ENCODE measurements around the gene IMPA2. TPM values are rescaled to one million over a fixed set of nuclear protein-coding genes. Genes with fewer than 3 reads are reported as not detected.

IMPA2 gene
- total RNA-seq, 1 experiment from 2014 or later: 79.9 TPM

DNA sequence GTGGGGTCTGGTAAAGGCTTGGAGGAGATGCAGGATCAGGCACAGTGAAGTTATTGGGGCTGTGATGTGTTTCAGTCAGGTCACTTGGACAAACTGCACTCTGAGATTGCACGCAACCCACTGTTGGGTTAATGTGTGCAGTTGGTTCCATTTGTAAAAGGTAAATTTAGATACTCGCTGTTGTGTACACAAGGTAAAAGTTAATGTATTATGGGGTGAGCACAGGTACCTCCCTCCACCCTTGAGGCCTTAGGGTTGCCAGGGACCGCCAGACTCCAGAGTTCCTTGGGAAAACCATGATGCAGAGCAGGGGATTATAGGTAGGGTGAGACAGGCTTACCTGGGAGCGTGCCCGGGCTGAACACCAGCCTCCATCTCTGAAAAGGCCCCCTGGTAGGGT, 20.1 kb downstream of the IMPA2 start:
- Mint-ChIP-seq H3K4me1 (ENCODE audit: low read depth, unreplicated experiment) (no peaks in the 10 kb centered on the region), H3K4me3 (ENCODE audit: unreplicated experiment) (no peak overlapping the region), H3K36me3 (ENCODE audit: insufficient read depth, unreplicated experiment) (peaks cover 20% of the 10 kb centered on the region), H3K9me3 (ENCODE audit: unreplicated experiment) (no peaks in the 10 kb centered on the region), H3K27ac (ENCODE audit: unreplicated experiment) (no peak overlapping the region), H3K27me3 (ENCODE audit: insufficient read depth, unreplicated experiment) (no peaks in the 10 kb centered on the region)
- Histone ChIP-seq H3K9me3 (no peaks in the 10 kb centered on the region), H3K27me3 (replicated peaks; ENCODE audit: control insufficient read depth, insufficient read depth, low read length) (no peaks in the 10 kb centered on the region), H3K36me3 (ENCODE audit: control insufficient read depth, insufficient read depth, low read length) (peaks cover 1% of the 10 kb centered on the region), H3K4me3 (ENCODE audit: low read depth, low read length) (no peak overlapping the region), H3K4me1 (no peaks in the 10 kb centered on the region)
- no peak for DNase-seq
- TF ChIP-seq, protein P1, sequence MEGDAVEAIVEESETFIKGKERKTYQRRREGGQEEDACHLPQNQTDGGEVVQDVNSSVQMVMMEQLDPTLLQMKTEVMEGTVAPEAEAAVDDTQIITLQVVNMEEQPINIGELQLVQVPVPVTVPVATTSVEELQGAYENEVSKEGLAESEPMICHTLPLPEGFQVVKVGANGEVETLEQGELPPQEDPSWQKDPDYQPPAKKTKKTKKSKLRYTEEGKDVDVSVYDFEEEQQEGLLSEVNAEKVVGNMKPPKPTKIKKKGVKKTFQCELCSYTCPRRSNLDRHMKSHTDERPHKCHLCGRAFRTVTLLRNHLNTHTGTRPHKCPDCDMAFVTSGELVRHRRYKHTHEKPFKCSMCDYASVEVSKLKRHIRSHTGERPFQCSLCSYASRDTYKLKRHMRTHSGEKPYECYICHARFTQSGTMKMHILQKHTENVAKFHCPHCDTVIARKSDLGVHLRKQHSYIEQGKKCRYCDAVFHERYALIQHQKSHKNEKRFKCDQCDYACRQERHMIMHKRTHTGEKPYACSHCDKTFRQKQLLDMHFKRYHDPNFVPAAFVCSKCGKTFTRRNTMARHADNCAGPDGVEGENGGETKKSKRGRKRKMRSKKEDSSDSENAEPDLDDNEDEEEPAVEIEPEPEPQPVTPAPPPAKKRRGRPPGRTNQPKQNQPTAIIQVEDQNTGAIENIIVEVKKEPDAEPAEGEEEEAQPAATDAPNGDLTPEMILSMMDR (IDR thresholded peaks at IDR 0.05; ENCODE audit: insufficient read depth in 1 of 2, low read depth in 1 of 2, low read length in 1 of 2, severe bottlenecking in 1 of 2, unreplicated experiment in 1 of 2): no peak
- intact Hi-C loops (cut with micrococcal nuclease; ENCODE audit: unreplicated experiment): no loop called here
- CTCF ChIA-PET: no interaction called here
- no TSS peak for BruUV-seq (replicated peaks)
- POLR2A ChIA-PET: interaction anchor here (0.5 kb wide), 1 partner anchor 20 kb away, joined by 3 read pairs; no protein-coding TSS in a partner anchor

DNA sequence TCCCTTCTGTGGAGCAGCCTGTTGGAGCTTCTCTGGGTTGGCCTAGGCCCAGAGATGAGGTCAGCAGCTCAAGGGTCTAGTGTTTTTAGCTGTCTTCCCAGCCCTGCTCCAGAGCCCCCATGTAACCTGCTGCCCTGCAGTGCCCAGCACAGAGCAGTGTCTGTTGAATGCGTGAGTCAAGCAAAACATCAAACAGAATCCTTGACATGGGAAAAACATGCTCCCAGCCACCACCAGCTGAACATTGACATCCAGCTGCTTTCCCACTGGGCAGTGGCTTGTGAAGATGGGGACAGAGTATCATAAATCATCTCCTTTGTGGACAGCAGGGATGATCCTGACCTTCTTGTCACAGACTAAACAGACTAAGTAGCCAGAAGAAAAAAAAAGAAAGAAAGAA, 22.6 kb downstream of the IMPA2 start:
- Mint-ChIP-seq H3K27ac (ENCODE audit: unreplicated experiment) (no peak overlapping the region), H3K27me3 (ENCODE audit: insufficient read depth, unreplicated experiment) (no peaks in the 10 kb centered on the region), H3K4me1 (ENCODE audit: low read depth, unreplicated experiment) (peaks cover 13% of the 10 kb centered on the region)

DNA sequence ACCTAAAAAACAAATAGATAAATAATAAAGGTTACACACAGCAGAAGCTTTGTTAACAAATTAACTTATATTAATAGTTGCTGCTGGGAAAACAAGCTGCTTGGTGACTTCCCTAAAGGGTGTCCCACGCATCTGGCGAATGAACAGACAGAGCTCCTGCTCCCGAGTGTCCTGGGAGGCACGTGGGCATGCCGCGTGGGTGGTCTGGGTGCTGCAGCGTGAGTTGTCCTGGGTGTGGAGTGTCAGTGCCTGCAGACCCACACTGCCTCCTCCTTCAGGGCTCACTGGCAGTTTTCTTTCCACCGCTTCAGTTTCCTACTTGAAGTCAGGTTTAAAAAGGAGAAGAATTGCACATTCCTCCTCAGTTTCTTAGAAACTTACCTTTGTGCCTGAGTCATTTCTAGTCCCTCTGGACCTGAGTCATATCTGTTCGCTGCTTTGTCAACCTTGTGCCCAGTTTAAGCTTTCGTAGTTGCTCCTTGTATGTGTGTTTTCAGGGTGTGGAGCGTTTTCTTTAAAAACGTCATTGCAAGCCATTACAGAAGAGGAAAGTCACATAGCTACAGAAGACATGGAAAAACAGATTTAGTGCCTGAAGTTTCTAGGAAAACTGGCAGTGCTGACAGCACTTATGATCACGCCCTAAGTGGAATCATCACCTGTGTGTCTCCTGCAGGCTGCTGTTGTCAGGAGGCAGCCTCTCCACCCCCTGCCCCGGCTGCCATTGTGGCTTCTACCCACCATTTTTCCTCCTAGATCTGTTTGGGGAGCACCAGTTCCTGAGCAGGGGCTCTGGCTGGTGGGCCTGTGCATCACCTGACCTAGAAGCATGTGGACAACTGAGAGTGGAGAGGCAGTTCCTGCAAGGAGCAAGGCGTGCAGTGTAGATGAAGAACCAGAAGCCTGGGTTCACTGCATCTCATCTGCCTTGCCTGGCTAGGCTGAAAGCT, 24.5 kb downstream of the IMPA2 start:
- no peak for DNase-seq
- peaks cover 10% of the 10 kb centered on the region for H3K4me1 ChIP-seq
- H3K27me3 ChIP-seq (replicated peaks; ENCODE audit: control insufficient read depth, insufficient read depth, low read length): no peaks in the 10 kb centered on the region
- Mint-ChIP-seq H3K27me3 (ENCODE audit: insufficient read depth, unreplicated experiment) (no peaks in the 10 kb centered on the region), H3K4me1 (ENCODE audit: low read depth, unreplicated experiment) (peaks cover 13% of the 10 kb centered on the region), H3K9me3 (ENCODE audit: unreplicated experiment) (no peaks in the 10 kb centered on the region), H3K36me3 (ENCODE audit: insufficient read depth, unreplicated experiment) (peaks cover 33% of the 10 kb centered on the region), H3K4me3 (ENCODE audit: unreplicated experiment) (no peak overlapping the region), H3K27ac (ENCODE audit: unreplicated experiment) (no peak overlapping the region)
- intact Hi-C loops (cut with micrococcal nuclease; ENCODE audit: unreplicated experiment): no loop called here
- H3K4me3 ChIP-seq (ENCODE audit: low read depth, low read length): no peak overlapping the region
- peaks cover 1% of the 10 kb centered on the region for H3K36me3 ChIP-seq (ENCODE audit: control insufficient read depth, insufficient read depth, low read length)
- POLR2A ChIA-PET: interaction anchor here (0.5 kb wide), 1 partner anchor 878 kb away, joined by 7 read pairs; no protein-coding TSS in a partner anchor
- TF ChIP-seq, protein P1 (IDR thresholded peaks at IDR 0.05; ENCODE audit: insufficient read depth in 1 of 2, low read depth in 1 of 2, low read length in 1 of 2, severe bottlenecking in 1 of 2, unreplicated experiment in 1 of 2): no peak
- BruUV-seq (replicated peaks): no TSS peak
- CTCF ChIA-PET: interaction anchor here (0.5 kb wide), 1 partner anchor 266 kb away, joined by 5 read pairs; no protein-coding TSS in a partner anchor
- H3K9me3 ChIP-seq: no peaks in the 10 kb centered on the region

More for the DNA sequence above, 22.6 kb downstream of the IMPA2 start:
- CTCF ChIA-PET: interaction anchor here (0.7 kb wide), 1 partner anchor 66 kb away, joined by 3 read pairs; no protein-coding TSS in a partner anchor
- no peaks in the 10 kb centered on the region for H3K9me3 ChIP-seq
- BruUV-seq (replicated peaks): no TSS peak
- H3K36me3 ChIP-seq (ENCODE audit: control insufficient read depth, insufficient read depth, low read length): peaks cover 1% of the 10 kb centered on the region
- H3K27me3 ChIP-seq (replicated peaks; ENCODE audit: control insufficient read depth, insufficient read depth, low read length): no peaks in the 10 kb centered on the region
- no peak for DNase-seq
- H3K36me3 Mint-ChIP-seq (ENCODE audit: insufficient read depth, unreplicated experiment): peaks cover 31% of the 10 kb centered on the region
- no peak overlapping the region for H3K4me3 ChIP-seq (ENCODE audit: low read depth, low read length)
- intact Hi-C loops (cut with micrococcal nuclease; ENCODE audit: unreplicated experiment): no loop called here
- no peaks in the 10 kb centered on the region for H3K9me3 Mint-ChIP-seq (ENCODE audit: unreplicated experiment)
- peaks cover 10% of the 10 kb centered on the region for H3K4me1 ChIP-seq
- no peak overlapping the region for H3K4me3 Mint-ChIP-seq (ENCODE audit: unreplicated experiment)
- TF ChIP-seq, protein P1 (IDR thresholded peaks at IDR 0.05; ENCODE audit: insufficient read depth in 1 of 2, low read depth in 1 of 2, low read length in 1 of 2, severe bottlenecking in 1 of 2, unreplicated experiment in 1 of 2): no peak
- POLR2A ChIA-PET: no interaction called here

Data from Caco-2 (cell line).